Activated naive CD8-positive, alpha-beta T cell treated with anti-CD3 and anti-CD28 coated beads, Interleukin-2, amount 10 ng/mL, durations not matched to agents 7 days and 5 days (primary cell): ENCODE data around the gene FBXL13. TPM values are rescaled to one million over a fixed set of nuclear protein-coding genes. Genes with fewer than 3 reads are reported as not detected.

Source experiments
- ATAC-seq: fragments of 150-1000 bp; cut with Tn5 transposase; one replicate; pipeline ENCODE4 v1.10.0; 2021; ENCODE audit warnings: low read depth, moderate library complexity
- POLR2A ChIA-PET: fragments of 350-600 bp; sonication (Branson Sonifier 250); formaldehyde crosslinking; loops from one replicate; lab custom pipeline; 2021; ENCODE audit warnings: antibody characterized with exemption; lab: Charles Lee
- DNase-seq: peaks from one replicate; pipeline ENCODE4 v3.0.0; 2021
- H3K27ac Mint-ChIP-seq: one replicate; pipeline ENCODE4 v1.8.0; 2022; ENCODE audit warnings: mild to moderate bottlenecking, mixed read lengths
- H3K27me3 Mint-ChIP-seq: one replicate; pipeline ENCODE4 v1.8.0; 2022; ENCODE audit warnings: mild to moderate bottlenecking, moderate library complexity, mixed read lengths
- H3K36me3 Mint-ChIP-seq: one replicate; pipeline ENCODE4 v1.8.0; 2021; ENCODE audit warnings: mild to moderate bottlenecking, mixed read lengths
- H3K4me1 Mint-ChIP-seq: one replicate; pipeline ENCODE4 v1.8.0; 2021; ENCODE audit warnings: mixed read lengths
- H3K4me3 Mint-ChIP-seq: one replicate; pipeline ENCODE4 v1.8.0; 2022; ENCODE audit warnings: mild to moderate bottlenecking, moderate library complexity, mixed read lengths
- H3K9me3 Mint-ChIP-seq: one replicate; pipeline ENCODE4 v1.8.0; 2021; ENCODE audit warnings: mixed read lengths
- total RNA-seq, 2 experiments: library from RNA; stranded (reverse); gene quantifications; one replicate each; pipeline ENCODE4 v1.2.3, GENCODE V29; 2021

FBXL13 gene
- total RNA-seq, 2 experiments from 2014 or later: 0.65 to 1.4 TPM

DNA sequence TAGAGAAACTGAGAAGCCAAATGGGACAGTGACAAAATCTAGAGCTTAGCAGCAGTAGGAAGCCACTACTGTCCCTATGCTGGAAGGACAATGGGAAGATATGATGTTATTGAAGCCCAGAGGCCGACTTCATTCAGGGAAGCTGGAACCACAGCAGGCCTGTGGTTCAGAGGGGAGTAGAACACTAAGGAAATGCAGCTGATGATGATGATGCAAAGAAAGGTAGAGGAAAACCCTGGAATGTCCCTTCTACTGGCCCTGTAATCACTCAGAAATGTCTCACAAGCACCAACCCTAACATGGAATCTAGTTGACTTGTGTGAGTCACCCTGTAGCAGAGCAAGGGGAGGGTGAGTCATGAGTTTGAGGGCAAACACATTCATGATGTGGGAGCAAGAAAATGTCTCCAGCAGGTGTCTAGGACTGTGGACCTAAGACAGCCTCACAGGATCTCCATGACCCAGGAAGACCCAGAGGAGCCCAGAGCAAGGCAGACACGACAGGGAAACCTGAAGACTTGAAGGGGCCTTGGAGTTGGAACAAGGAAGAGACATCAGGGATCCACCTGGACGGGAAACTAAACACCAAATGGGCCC, 198.8 kb downstream of the FBXL13 start:
- no peaks in the 10 kb centered on the region for H3K9me3 Mint-ChIP-seq
- H3K4me3 Mint-ChIP-seq: no peak overlapping the region
- H3K36me3 Mint-ChIP-seq: no peaks in the 10 kb centered on the region
- DNase-seq: no peak
- POLR2A ChIA-PET: no interaction called here
- no peaks in the 10 kb centered on the region for H3K27me3 Mint-ChIP-seq
- H3K4me1 Mint-ChIP-seq: peaks cover 15% of the 10 kb centered on the region
- ATAC-seq: peak; percentile 50
- H3K27ac Mint-ChIP-seq: no peak overlapping the region

DNA sequence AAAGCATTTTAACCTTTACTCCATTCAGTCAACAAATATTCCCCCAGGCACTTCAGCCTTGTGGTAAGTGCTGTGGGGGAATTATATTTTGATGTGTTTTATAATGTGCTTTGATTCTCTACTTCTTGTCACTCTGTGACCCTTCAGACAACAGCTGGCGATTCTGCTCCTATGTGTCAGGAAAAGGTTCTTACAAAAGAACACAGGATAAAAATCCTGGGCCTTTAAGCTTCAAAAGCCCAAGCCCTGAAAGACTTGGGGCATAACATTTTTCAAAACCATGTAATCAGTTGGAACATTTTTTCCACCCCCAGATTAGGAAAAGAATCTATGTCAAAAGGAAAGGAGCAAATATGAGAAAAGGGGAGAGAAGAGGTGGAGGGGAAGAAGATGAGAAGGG, 199.6 kb downstream of the FBXL13 start:
- Mint-ChIP-seq H3K4me1 (peaks cover 15% of the 10 kb centered on the region), H3K36me3 (peaks cover 1% of the 10 kb centered on the region), H3K27ac (peak overlapping the region; percentile 23), H3K4me3 (no peak overlapping the region), H3K27me3 (no peaks in the 10 kb centered on the region), H3K9me3 (no peaks in the 10 kb centered on the region)
- DNase-seq: no peak
- POLR2A ChIA-PET: no interaction called here
- ATAC-seq: no peak

DNA sequence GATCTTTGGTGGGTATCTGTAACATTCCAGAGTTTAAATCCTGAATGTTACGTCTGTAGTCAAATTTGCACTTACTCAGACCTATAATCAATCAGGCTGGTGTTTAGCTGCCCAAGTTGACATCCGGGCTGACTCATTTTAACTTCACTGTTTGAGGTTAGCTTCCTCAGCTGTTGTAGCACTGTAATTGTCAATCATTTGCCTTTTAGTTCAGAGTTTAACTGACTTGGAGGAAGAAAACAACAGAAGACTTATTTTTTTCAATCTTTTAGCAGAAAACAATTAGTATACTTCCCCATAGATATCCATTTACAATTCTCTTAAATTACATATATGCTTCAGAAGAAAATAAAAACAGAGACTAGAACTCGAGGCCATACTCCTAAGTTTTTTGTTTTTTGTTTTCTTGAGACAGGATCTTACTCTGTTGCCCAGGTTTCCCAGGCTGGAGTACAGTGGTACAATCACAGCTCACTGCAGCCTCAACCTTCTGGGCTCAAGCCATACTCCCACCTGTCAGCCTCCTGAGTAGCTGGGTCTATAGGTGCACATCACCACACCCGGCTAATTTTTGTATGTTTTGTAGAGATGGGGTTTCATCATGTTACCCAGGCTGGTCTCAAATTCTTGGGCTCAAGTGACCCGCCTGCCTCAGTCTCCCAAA, 200.3 kb downstream of the FBXL13 start:
- H3K27ac Mint-ChIP-seq: peak overlapping the region; percentile 10
- no peaks in the 10 kb centered on the region for H3K9me3 Mint-ChIP-seq
- peaks cover 15% of the 10 kb centered on the region for H3K4me1 Mint-ChIP-seq
- no peaks in the 10 kb centered on the region for H3K27me3 Mint-ChIP-seq
- DNase-seq: no peak
- H3K36me3 Mint-ChIP-seq: peaks cover 1% of the 10 kb centered on the region
- peak; percentile 94 for ATAC-seq
- POLR2A ChIA-PET: interaction anchor here (0.8 kb wide), 1 partner anchor 201 kb away, joined by 3 read pairs; no protein-coding TSS in a partner anchor
- H3K4me3 Mint-ChIP-seq: no peak overlapping the region

DNA sequence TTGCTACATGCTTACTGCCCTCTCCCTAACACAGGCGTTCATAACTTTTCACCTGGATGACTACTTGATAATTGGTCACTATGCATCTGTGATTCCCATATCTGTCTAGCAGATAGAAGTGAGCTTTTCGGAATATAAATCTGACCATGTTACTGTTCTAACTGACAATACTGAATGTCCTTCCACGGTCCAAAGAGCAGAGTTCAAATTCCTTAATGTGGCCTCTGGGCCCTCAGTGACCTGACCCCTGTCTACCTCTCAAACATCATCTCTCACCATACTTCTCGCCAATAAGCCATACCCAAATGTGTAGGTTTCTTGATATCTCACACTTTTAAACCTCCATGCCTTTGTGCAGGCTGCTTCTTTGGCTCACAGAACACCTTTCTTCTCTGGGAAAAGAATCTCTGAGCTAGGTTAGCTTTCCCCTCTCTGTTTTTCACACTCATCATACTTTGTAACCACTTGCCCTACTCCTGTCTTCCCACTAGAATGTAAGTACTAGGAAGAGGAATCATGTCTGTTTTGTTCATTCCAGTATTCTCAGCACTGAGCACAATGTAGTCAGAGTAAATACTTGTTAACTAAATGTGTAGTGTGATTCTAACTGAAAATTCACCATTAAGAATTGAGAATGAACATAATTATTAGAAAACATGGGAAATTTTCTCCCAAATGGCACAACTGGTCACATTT, 201.0 kb downstream of the FBXL13 start:
- H3K36me3 Mint-ChIP-seq: peaks cover 1% of the 10 kb centered on the region
- H3K4me1 Mint-ChIP-seq: peaks cover 15% of the 10 kb centered on the region
- H3K9me3 Mint-ChIP-seq: no peaks in the 10 kb centered on the region
- no peaks in the 10 kb centered on the region for H3K27me3 Mint-ChIP-seq
- no peak overlapping the region for H3K4me3 Mint-ChIP-seq
- DNase-seq (no peak), ATAC-seq (no peak)
- H3K27ac Mint-ChIP-seq: no peak overlapping the region
- POLR2A ChIA-PET: interaction anchor here (0.8 kb wide), 1 partner anchor 202 kb away, joined by 3 read pairs; no protein-coding TSS in a partner anchor

DNA sequence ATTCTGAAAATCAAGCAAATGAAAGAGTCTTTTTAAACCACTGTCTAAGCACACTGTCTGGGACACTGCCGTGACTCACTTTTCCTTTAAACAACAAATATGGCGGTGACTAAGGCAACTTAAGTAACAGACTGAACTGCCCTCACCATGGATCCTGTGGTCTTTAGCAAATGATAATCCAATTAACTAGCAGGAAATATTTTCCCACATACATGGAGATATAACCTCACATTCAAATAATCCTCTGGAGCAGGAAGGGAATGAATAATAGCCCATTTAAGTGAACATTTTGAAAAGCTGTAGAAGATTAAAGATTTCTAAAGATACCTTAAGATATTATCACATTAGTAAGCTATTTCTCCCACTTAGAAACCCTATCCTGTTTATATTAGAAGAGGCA, 202.1 kb downstream of the FBXL13 start:
- H3K36me3 Mint-ChIP-seq: peaks cover 1% of the 10 kb centered on the region
- no peak overlapping the region for H3K4me3 Mint-ChIP-seq
- POLR2A ChIA-PET: no interaction called here
- no peak overlapping the region for H3K27ac Mint-ChIP-seq
- DNase-seq (no peak), ATAC-seq (no peak)
- peaks cover 15% of the 10 kb centered on the region for H3K4me1 Mint-ChIP-seq
- H3K9me3 Mint-ChIP-seq: no peaks in the 10 kb centered on the region
- no peaks in the 10 kb centered on the region for H3K27me3 Mint-ChIP-seq

DNA sequence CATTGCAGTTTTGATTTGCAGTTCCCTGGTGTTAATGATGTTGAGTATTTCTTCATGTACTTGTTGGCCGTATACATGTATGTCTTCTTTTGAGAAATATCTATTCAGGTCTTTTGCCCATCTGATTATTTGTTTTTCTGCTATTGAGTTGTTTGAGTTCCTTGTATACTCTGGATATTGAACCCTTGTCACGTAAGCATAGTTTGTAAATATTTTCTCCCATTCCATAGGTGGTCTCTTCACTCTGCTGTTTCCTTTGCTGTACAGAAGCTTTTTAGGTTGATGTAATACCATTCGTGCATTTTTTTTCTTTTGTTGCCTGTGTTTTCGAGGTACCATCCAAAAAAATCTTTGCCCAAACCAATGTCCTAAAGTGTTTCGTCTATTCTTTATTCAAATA, 205.4 kb downstream of the FBXL13 start:
- Mint-ChIP-seq H3K27me3 (no peaks in the 10 kb centered on the region), H3K36me3 (peaks cover 1% of the 10 kb centered on the region), H3K4me3 (no peak overlapping the region), H3K9me3 (no peaks in the 10 kb centered on the region), H3K4me1 (peaks cover 7% of the 10 kb centered on the region), H3K27ac (no peak overlapping the region)
- POLR2A ChIA-PET: no interaction called here
- no peak for ATAC-seq
- DNase-seq: no peak

DNA sequence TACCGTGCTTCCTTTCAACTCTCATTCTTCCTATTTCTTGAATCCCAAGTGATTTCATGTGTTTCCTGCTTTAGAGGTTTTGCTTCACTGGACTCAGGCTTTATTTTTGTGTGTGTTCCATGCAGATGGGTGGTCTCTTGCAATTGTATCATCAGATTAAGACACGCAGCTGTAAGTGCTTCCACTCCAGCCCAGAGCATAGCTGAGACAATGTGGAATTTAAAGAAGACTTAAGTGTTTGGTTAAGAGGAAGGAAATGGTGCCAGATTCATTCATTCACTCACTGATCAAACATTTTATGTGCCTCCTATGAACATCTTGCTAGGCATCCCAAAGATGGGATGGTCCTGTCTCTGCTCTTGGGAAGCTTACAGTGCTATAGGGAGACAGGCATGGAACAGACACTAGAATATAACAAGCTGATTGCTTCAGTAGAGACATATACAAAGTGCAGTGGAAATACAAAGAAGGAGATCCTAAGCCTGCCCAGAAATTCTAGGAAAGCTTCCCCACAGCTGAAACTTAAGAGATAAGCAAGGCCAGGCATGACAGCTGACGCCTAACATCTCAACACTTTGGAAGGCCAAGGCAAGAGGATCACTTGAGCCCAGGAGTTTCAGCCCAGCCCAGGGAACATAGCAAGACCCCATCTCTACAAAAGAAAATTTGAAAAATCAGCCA, 207.9 kb downstream of the FBXL13 start:
- H3K4me1 Mint-ChIP-seq: no peaks in the 10 kb centered on the region
- H3K4me3 Mint-ChIP-seq: no peak overlapping the region
- no peak for ATAC-seq
- POLR2A ChIA-PET: no interaction called here
- H3K27ac Mint-ChIP-seq: no peak overlapping the region
- DNase-seq: no peak
- H3K27me3 Mint-ChIP-seq: peaks cover 5% of the 10 kb centered on the region
- no peaks in the 10 kb centered on the region for H3K9me3 Mint-ChIP-seq
- H3K36me3 Mint-ChIP-seq: peaks cover 1% of the 10 kb centered on the region

DNA sequence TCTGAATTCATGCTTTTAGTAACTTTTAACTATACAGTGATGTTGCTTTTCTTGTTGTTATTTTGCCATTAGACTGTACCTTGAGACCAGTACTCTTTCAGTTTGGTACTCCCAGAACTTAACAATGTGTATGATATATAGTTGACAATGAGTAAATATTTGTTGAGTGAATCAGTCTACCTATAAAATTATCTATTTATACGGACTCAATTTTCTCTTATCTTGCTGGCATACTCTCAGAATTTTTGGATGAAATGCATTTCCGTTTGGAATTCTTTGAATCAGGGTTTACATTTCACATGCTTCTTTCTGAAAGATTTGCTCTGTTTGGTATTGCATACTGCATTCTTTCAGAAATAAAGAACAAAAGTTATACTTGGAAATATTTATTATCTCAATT, 209.6 kb downstream of the FBXL13 start:
- no peaks in the 10 kb centered on the region for H3K36me3 Mint-ChIP-seq
- no peak overlapping the region for H3K4me3 Mint-ChIP-seq
- peaks cover 5% of the 10 kb centered on the region for H3K27me3 Mint-ChIP-seq
- H3K27ac Mint-ChIP-seq: no peak overlapping the region
- DNase-seq (no peak), ATAC-seq (no peak)
- no peaks in the 10 kb centered on the region for H3K4me1 Mint-ChIP-seq
- POLR2A ChIA-PET: no interaction called here
- no peaks in the 10 kb centered on the region for H3K9me3 Mint-ChIP-seq

DNA sequence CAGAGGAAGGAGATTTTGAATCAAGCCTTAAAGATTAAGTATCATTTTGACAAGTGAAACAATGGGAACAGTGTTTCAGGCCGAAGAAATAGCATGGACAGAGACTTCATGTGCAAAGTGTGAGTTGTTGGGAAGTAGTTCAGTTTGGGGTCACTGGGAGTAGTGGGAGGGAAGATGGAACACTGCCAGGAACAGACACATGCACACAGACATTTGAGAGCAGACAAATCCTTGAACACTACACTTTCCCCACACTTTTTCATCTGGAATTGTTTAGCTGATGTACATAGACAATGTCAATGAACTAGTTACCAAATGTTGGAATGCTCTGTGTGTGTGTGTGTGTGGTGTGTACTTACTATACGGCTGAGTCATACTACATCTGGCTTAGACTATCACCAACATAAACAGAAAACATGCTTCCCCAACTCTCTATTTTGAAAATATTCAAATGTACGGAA, 214.2 kb downstream of the FBXL13 start:
- DNase-seq (no peak), ATAC-seq (no peak)
- H3K4me3 Mint-ChIP-seq: no peak overlapping the region
- POLR2A ChIA-PET: no interaction called here
- no peaks in the 10 kb centered on the region for H3K4me1 Mint-ChIP-seq
- H3K9me3 Mint-ChIP-seq: no peaks in the 10 kb centered on the region
- H3K27me3 Mint-ChIP-seq: peaks cover 5% of the 10 kb centered on the region
- no peak overlapping the region for H3K27ac Mint-ChIP-seq
- H3K36me3 Mint-ChIP-seq: no peaks in the 10 kb centered on the region

DNA sequence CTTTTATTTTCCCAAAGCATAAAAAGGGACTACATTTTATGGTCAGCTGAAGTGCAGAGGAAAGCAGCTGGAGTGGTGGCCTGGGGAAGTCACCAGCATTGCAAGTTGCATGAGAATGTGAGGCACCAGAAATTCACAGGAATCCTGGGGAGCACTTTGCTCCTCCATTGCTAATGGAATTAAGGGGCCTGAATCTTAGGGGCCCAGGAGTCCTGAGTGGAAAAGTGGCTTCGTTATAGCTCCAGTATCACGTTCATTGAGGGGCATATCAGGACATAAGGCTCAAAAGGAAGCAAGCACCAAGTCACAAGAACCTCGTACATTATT, 214.8 kb downstream of the FBXL13 start:
- no peaks in the 10 kb centered on the region for H3K4me1 Mint-ChIP-seq
- no peaks in the 10 kb centered on the region for H3K36me3 Mint-ChIP-seq
- no peaks in the 10 kb centered on the region for H3K9me3 Mint-ChIP-seq
- no peak overlapping the region for H3K4me3 Mint-ChIP-seq
- DNase-seq (no peak), ATAC-seq (no peak)
- H3K27me3 Mint-ChIP-seq: peaks cover 5% of the 10 kb centered on the region
- H3K27ac Mint-ChIP-seq: no peak overlapping the region
- POLR2A ChIA-PET: no interaction called here

DNA sequence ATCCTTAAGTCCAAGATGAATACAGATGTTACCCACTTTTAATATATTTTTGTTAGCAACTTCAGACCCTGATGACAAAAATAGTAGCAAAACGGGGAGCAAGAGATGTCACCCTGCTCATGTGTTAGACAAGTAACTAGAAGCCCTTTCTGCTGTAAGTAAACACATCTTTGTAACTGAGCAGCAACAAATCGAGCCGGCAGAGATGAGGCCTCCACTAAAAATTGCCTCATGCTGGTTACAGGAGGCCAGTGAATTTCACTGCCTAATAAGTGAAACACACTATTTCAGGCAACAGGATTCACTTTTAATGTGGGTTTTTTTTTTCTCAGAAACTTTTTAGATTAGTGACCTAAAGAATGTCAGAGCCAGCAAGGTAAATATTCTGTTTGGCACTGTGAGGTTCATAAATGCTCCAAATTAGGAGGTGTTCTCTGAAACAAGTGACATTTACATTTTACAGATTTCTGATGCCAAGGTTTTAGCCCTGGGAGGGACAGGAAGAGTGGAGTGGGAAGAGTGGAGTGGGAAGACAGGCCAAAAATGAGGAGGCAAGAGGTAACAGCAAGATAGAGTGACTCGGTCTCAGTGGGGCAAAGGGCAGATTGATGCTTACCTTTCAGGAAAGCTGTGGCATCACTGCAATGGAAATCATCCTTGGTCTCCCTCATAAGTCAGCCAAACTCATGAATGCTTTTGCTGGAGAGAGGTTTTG, 215.4 kb downstream of the FBXL13 start:
- POLR2A ChIA-PET: no interaction called here
- peaks cover 5% of the 10 kb centered on the region for H3K27me3 Mint-ChIP-seq
- no peaks in the 10 kb centered on the region for H3K36me3 Mint-ChIP-seq
- H3K9me3 Mint-ChIP-seq: no peaks in the 10 kb centered on the region
- DNase-seq (no peak), ATAC-seq (no peak)
- H3K4me3 Mint-ChIP-seq: no peak overlapping the region
- H3K4me1 Mint-ChIP-seq: no peaks in the 10 kb centered on the region
- no peak overlapping the region for H3K27ac Mint-ChIP-seq

DNA sequence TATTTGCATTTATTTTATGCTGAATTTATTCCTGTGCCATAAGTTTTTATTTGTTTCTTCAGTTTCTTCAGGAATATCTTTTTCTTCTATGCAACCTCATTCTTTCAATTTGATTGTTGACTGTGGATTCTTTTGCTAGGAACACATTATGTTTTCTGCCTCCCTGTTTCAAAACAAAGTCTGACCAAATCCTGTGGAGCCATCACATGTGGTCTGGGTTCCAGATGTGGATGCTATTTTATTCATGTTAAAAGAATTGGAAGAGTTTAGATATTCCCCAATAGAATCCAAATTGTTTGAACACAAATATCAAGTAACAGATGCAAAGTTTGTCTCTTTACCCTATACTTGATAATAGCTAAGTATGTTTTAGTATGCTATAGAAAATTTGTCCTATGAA, 218.6 kb downstream of the FBXL13 start:
- no peaks in the 10 kb centered on the region for H3K4me1 Mint-ChIP-seq
- no peaks in the 10 kb centered on the region for H3K27me3 Mint-ChIP-seq
- no peak overlapping the region for H3K4me3 Mint-ChIP-seq
- no peak for DNase-seq
- ATAC-seq: no peak
- POLR2A ChIA-PET: no interaction called here
- no peak overlapping the region for H3K27ac Mint-ChIP-seq
- peaks cover 2% of the 10 kb centered on the region for H3K36me3 Mint-ChIP-seq
- peaks cover 3% of the 10 kb centered on the region for H3K9me3 Mint-ChIP-seq

DNA sequence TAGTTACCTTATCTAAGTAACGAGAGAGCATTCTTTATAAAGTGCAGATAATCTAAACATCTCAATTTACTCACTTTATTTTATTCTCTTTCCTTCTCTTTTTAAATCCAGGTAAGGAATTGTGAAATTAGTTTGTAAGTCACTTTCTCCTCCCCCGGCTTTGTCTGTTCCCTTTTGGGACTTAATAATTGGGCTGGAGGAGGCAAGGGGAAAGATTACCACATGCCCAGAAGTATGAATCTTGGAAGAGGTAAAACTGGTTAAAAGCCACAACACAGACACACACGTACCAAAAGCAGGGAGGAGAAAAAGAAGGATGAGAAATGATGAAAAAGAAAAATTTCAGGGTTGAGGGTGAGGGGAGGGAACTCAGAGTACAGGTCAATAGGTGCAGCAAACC, 225.1 kb downstream of the FBXL13 start:
- Mint-ChIP-seq H3K27ac (no peak overlapping the region), H3K9me3 (peaks cover 3% of the 10 kb centered on the region), H3K36me3 (peaks cover 2% of the 10 kb centered on the region), H3K4me3 (no peak overlapping the region), H3K4me1 (no peaks in the 10 kb centered on the region), H3K27me3 (no peaks in the 10 kb centered on the region)
- no peak for DNase-seq
- ATAC-seq: no peak
- POLR2A ChIA-PET: no interaction called here
